CD4-positive, alpha-beta T cell (primary cell): ENCODE measurements around the gene OSBPL3. TPM values are rescaled to one million over a fixed set of nuclear protein-coding genes. Genes with fewer than 3 reads are reported as not detected.

Experiments used
- ATAC-seq: fragments of 200-7000 bp; cut with Tn5 transposase; one replicate; pipeline ENCODE4 v1.10.0; 2022; ENCODE audit warnings: mild to moderate bottlenecking; ENCODE audit not compliant: poor library complexity
- CTCF ChIA-PET: fragments of 350-600 bp; sonication (Branson Sonifier 250); formaldehyde crosslinking; loops from one replicate; lab custom pipeline; 2021; ENCODE audit warnings: antibody characterized with exemption, inconsistent platforms; lab: Charles Lee
- POLR2A ChIA-PET: fragments of 350-600 bp; sonication (Branson Sonifier 250); formaldehyde crosslinking; loops from one replicate; lab custom pipeline; 2021; ENCODE audit warnings: antibody characterized with exemption, inconsistent platforms; lab: Charles Lee
- DNase-seq, 14 experiments: peaks; one replicate each; pipeline ENCODE4 v3.0.0-alpha.2; 2013 to 2020; ENCODE audit warnings: mixed read lengths in 2 of 14
- H3K27ac ChIP-seq, 2 donors: one replicate each; pipeline versions ENCODE4 v1.5.1 to v1.7.0; 2013; ENCODE audit warnings: low read length in 2 of 2, low read depth in 1 of 2, mild to moderate bottlenecking in 1 of 2
- H3K27me3 ChIP-seq, 2 experiments: 1 replicate in 1 of 2; 2 replicates in 1 of 2; pipeline versions ENCODE4 v1.6.1 to v1.7.0; 2013; ENCODE audit warnings: low read length in 2 of 2, control low read depth in 1 of 2, mild to moderate bottlenecking in 1 of 2, moderate library complexity in 1 of 2; ENCODE audit not compliant: insufficient read depth in 2 of 2, control insufficient read depth in 1 of 2
- H3K36me3 ChIP-seq: one replicate; pipeline ENCODE4 v1.6.1; 2013; ENCODE audit warnings: low read length, control low read depth; ENCODE audit not compliant: insufficient read depth
- H3K4me1 ChIP-seq: one replicate; pipeline ENCODE4 v1.6.1; 2013; ENCODE audit warnings: low read length, control low read depth; ENCODE audit not compliant: insufficient read depth
- H3K4me3 ChIP-seq: one replicate; pipeline ENCODE4 v1.5.1; 2013; ENCODE audit warnings: mild to moderate bottlenecking, low read length, moderate library complexity
- H3K9me3 ChIP-seq, 2 experiments: 1 replicate in 1 of 2; 2 replicates in 1 of 2; pipeline versions ENCODE4 v1.6.1 to v1.7.0; 2013; ENCODE audit warnings: low read length in 2 of 2, mild to moderate bottlenecking in 2 of 2, control low read depth in 1 of 2, moderate library complexity in 1 of 2; ENCODE audit not compliant: control insufficient read depth in 1 of 2, insufficient read depth in 1 of 2
- H3K27ac Mint-ChIP-seq: one replicate; pipeline ENCODE4 v1.8.0; 2020; ENCODE audit warnings: mixed read lengths
- H3K27me3 Mint-ChIP-seq: one replicate; pipeline ENCODE4 v1.8.0; 2021; ENCODE audit warnings: mixed read lengths
- H3K36me3 Mint-ChIP-seq: one replicate; pipeline ENCODE4 v1.8.0; 2021; ENCODE audit warnings: low read depth, mixed read lengths
- H3K4me1 Mint-ChIP-seq: one replicate; pipeline ENCODE4 v1.8.0; 2021; ENCODE audit warnings: low read depth, mixed read lengths
- H3K4me3 Mint-ChIP-seq: one replicate; pipeline ENCODE4 v1.8.0; 2020; ENCODE audit warnings: mild to moderate bottlenecking, mixed read lengths
- H3K9me3 Mint-ChIP-seq: one replicate; pipeline ENCODE4 v1.8.0; 2020; ENCODE audit warnings: mixed read lengths
- intact Hi-C, 2 experiments: fragments of 100-400 bp; cut with DNase I in 1 of 2; cut with micrococcal nuclease in 1 of 2; formaldehyde crosslinking; loops; one replicate each; pipeline versions ENCODE4 v1.15.1 to v1.9.0; 2023 to 2025; cut with DNase I, micrococcal nuclease
- total RNA-seq, 174 experiments: library from RNA in 2 of 174; stranded (reverse) in 2 of 174; gene quantifications; one replicate each; pipeline ENCODE4 v1.2.3 and lab custom pipeline; 2021 to 2026
- TF ChIP-seq, protein P1 (sequence below): fragments of 200-600 bp; IDR thresholded peaks from one replicate; pipeline ENCODE4 v1.8.0; 2022; ENCODE audit warnings: antibody characterized with exemption, mild to moderate bottlenecking

The OSBPL3 gene
- total RNA-seq, 2 experiments from 2014 or later = 25.4 to 25.9 TPM

DNA sequence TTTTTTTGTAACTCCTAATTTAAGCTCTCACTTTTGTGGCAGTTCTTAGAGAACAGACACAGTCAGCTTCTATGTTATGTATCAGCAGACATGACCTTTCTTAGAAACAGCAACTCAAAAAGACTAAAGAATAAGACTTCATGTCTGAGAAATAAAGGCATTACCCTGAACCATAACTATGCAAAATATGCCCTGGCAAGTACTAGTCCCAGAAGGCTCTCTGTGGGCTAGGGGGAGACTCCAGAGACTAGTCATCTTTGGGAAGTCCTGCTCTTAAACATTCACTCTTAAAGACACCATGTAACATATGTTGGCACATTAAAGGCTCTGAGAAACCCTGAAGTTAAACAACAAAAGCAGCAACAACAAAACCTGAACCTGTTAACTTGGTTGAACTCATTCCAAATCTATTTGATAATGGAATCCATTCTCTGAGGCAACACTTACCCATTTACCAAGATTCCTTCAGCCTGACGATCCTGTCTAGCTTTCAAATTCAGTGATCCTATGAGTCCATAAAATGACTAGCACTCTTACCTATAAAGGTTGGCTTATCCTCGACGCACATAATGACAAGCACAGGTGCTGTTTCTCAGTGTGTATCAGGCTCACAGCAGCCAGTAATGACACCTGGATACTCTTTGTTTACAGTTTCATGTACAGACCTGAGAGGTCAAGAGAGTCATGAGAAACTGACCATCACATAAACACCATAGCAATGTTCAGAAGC is 62.3 kb downstream of the OSBPL3 start:
- Mint-ChIP-seq H3K9me3 (no peaks in the 10 kb centered on the region), H3K27ac (no peak overlapping the region), H3K4me3 (no peak overlapping the region), H3K27me3 (no peaks in the 10 kb centered on the region), H3K36me3 (no peaks in the 10 kb centered on the region), H3K4me1 (peaks cover 77% of the 10 kb centered on the region)
- no peak overlapping the region for H3K4me3 ChIP-seq
- TF ChIP-seq, protein P1, sequence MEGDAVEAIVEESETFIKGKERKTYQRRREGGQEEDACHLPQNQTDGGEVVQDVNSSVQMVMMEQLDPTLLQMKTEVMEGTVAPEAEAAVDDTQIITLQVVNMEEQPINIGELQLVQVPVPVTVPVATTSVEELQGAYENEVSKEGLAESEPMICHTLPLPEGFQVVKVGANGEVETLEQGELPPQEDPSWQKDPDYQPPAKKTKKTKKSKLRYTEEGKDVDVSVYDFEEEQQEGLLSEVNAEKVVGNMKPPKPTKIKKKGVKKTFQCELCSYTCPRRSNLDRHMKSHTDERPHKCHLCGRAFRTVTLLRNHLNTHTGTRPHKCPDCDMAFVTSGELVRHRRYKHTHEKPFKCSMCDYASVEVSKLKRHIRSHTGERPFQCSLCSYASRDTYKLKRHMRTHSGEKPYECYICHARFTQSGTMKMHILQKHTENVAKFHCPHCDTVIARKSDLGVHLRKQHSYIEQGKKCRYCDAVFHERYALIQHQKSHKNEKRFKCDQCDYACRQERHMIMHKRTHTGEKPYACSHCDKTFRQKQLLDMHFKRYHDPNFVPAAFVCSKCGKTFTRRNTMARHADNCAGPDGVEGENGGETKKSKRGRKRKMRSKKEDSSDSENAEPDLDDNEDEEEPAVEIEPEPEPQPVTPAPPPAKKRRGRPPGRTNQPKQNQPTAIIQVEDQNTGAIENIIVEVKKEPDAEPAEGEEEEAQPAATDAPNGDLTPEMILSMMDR = no peak
- ChIA-PET POLR2A (interaction anchor here (1.1 kb wide), 1 partner anchor 111 kb away, joined by 3 read pairs; no protein-coding TSS in a partner anchor), CTCF (no interaction called here)
- H3K9me3 ChIP-seq = no peaks in the 10 kb centered on the region
- no peaks in the 10 kb centered on the region for H3K36me3 ChIP-seq
- ATAC-seq = no peak
- no peaks in the 10 kb centered on the region for H3K27me3 ChIP-seq
- intact Hi-C loops = loop anchor here in 1 of 2 experiments (10.0 kb wide), 1 partner anchor 157 kb away; no protein-coding TSS in a partner anchor
- DNase-seq = no peak
- H3K27ac ChIP-seq = no peak overlapping the region
- H3K4me1 ChIP-seq = peaks cover 29% of the 10 kb centered on the region

- intact Hi-C loops = loop anchor here in 1 of 2 experiments (10.0 kb wide), 1 partner anchor 158 kb away; no protein-coding TSS in a partner anchor
- Histone ChIP-seq H3K4me3 (no peak overlapping the region), H3K9me3 (no peaks in the 10 kb centered on the region), H3K27ac (no peak overlapping the region), H3K27me3 (no peaks in the 10 kb centered on the region), H3K36me3 (no peaks in the 10 kb centered on the region), H3K4me1 (peaks cover 26% of the 10 kb centered on the region)
- Mint-ChIP-seq H3K4me3 (no peak overlapping the region), H3K36me3 (no peaks in the 10 kb centered on the region), H3K9me3 (no peaks in the 10 kb centered on the region), H3K27ac (no peak overlapping the region), H3K27me3 (no peaks in the 10 kb centered on the region), H3K4me1 (peaks cover 77% of the 10 kb centered on the region)
- POLR2A ChIA-PET = interaction anchor here (1.1 kb wide), 1 partner anchor 112 kb away, joined by 3 read pairs; no protein-coding TSS in a partner anchor
- ATAC-seq (no peak), DNase-seq (no peak)
- CTCF ChIA-PET = interaction anchor here (1.4 kb wide), 1 partner anchor 11 kb away, joined by 4 read pairs; no protein-coding TSS in a partner anchor
- TF ChIP-seq, protein P1 = no peak
Observed at GRCh38 chr7:24916463-24917040, 63.4 kb downstream of the OSBPL3 start.

GRCh38 chr7:24914465-24914859 is 65.5 kb downstream of the OSBPL3 start:
- no peak for ATAC-seq
- DNase-seq = no peak
- Histone ChIP-seq H3K4me1 (peaks cover 36% of the 10 kb centered on the region), H3K27ac (no peak overlapping the region), H3K9me3 (no peaks in the 10 kb centered on the region), H3K4me3 (no peak overlapping the region), H3K36me3 (no peaks in the 10 kb centered on the region), H3K27me3 (no peaks in the 10 kb centered on the region)
- TF ChIP-seq, protein P1 = no peak
- CTCF ChIA-PET = interaction anchor here (1.7 kb wide), 1 partner anchor 102 kb away, joined by 3 read pairs; no protein-coding TSS in a partner anchor
- Mint-ChIP-seq H3K27ac (no peak overlapping the region), H3K4me3 (no peak overlapping the region), H3K36me3 (no peaks in the 10 kb centered on the region), H3K27me3 (no peaks in the 10 kb centered on the region), H3K9me3 (no peaks in the 10 kb centered on the region), H3K4me1 (peaks cover 79% of the 10 kb centered on the region)
- POLR2A ChIA-PET = no interaction called here
- intact Hi-C loops = loop anchor here in 1 of 2 experiments (10.0 kb wide), 1 partner anchor 160 kb away; no protein-coding TSS in a partner anchor
